Transverse colon (tissue), 4 donors: Measurements from ENCODE around the gene TMPRSS2. TPM values are rescaled to one million over a fixed set of nuclear protein-coding genes. Genes with fewer than 3 reads are reported as not detected.

ENCODE experiments used
- DNase-seq: peaks from one replicate; pipeline ENCODE4 v3.0.0-alpha.2; 2019
- H3K27ac ChIP-seq, 4 donors: fragments of 200-600 bp; sonication (generic); 2 replicates each; pipeline ENCODE4 v1.5.1; 2016 to 2018; ENCODE audit warnings: inconsistent platforms in 4 of 4
- H3K27me3 ChIP-seq: fragments of 200-600 bp; sonication (generic); 2 replicates; pipeline ENCODE4 v1.5.1; 2017; ENCODE audit warnings: inconsistent platforms
- H3K36me3 ChIP-seq, 4 donors: fragments of 200-600 bp; sonication (generic); 2 replicates each; pipeline ENCODE4 v1.5.1; 2017 to 2019; ENCODE audit warnings: inconsistent platforms in 4 of 4
- H3K4me1 ChIP-seq, 4 donors: fragments of 200-600 bp; sonication (generic); 2 replicates each; pipeline ENCODE4 v1.5.1; 2017 to 2020; ENCODE audit warnings: inconsistent platforms in 4 of 4
- H3K4me3 ChIP-seq, 4 donors: fragments of 200-600 bp; sonication (generic); 1 replicate in 1 of 4; 2 replicates in 3 of 4; pipeline versions ENCODE4 v1.5.1 to v1.6.1; 2017 to 2019; ENCODE audit warnings: inconsistent platforms in 4 of 4
- H3K9me3 ChIP-seq, 2 donors: fragments of 200-600 bp; sonication (generic); 2 replicates each; pipeline ENCODE4 v1.5.1; 2017 to 2019; ENCODE audit warnings: inconsistent platforms in 2 of 2
- CTCF ChIP-seq, 5 experiments: fragments of 200-600 bp in 3 of 5; fragments of 450-650 bp in 2 of 5; sonication (generic) in 3 of 5; IDR thresholded peaks; 1 replicate in 2 of 5; 2 replicates in 3 of 5; pipeline ENCODE4 v1.5.1; 2016 to 2017; ENCODE audit warnings: antibody characterized with exemption in 5 of 5, inconsistent platforms in 3 of 5, mild to moderate bottlenecking in 2 of 5, moderate library complexity in 1 of 5
- EP300 ChIP-seq: sonication (generic); formaldehyde crosslinking; IDR thresholded peaks from one replicate; pipeline ENCODE4 v1.6.1; 2017; ENCODE audit warnings: antibody characterized with exemption, low read depth
- POLR2A ChIP-seq: fragments of 450-650 bp; IDR thresholded peaks from one replicate; pipeline ENCODE4 v1.6.1; 2016; ENCODE audit warnings: antibody characterized with exemption, mild to moderate bottlenecking, moderate library complexity
- POLR2AphosphoS5 ChIP-seq, 3 donors: sonication (generic); formaldehyde crosslinking; IDR thresholded peaks; one replicate each; pipeline ENCODE4 v1.6.1; 2016; ENCODE audit warnings: antibody characterized with exemption in 3 of 3
- WGBS, 2 donors: methylation state at CpG; one replicate each; pipeline ENCODE4 v1.1.5; 2018; ENCODE audit warnings: low coverage in 1 of 2; 5-methylcytosine and 5-hydroxymethylcytosine counted together
- in situ Hi-C, 4 donors: fragments of 200-750 bp; cut with MboI; loops; one replicate each; pipeline versions ENCODE4 v1.15.0 to v1.15.1; 2017; ENCODE audit warnings: low sequenced_read_pairs in 3 of 4, low pct_ligation_motif_present in 1 of 4, low pct_unique_long_range_greater_than_20kb in 1 of 4
- intact Hi-C: fragments of 100-400 bp; cut with DNase I; formaldehyde crosslinking; loops from one replicate; pipeline ENCODE4 v1.15.1; 2023; ENCODE audit warnings: low total_unique reads
- total RNA-seq, 4 donors: library from RNA; depleted of rRNA; stranded (reverse); fragments of >200 nt; gene quantifications; one replicate each; pipeline ENCODE4 v1.1.0, GENCODE V29; 2016

The TMPRSS2 gene
- total RNA-seq, 4 donors from 2014 or later: 65.3 to 557 (median 485) TPM

DNA sequence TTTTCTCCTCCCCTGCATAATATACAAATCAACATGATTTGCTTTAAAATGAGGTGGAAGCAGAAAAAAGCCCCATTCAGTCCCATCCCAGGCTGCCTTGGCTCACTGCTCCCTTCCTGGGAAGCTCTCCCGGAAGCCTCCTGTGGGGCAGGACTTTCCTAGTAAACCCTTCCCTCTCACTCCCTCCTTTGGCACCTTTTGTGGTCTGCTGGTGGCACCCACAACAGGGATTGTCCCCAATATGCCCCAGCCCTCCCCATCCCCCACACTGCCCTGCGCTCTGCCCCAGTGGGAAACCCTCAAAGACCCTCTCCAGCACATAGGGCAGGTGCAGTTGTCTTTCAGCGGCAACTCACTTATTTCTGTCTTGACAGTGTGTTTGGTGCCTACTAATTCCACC lies 1.8 kb upstream of the TMPRSS2 start:
- TF ChIP-seq EP300 (no peak), POLR2AphosphoS5 (IDR thresholded peaks at IDR 0.05) (peak in 1 of 3 donors; percentile 33), CTCF (IDR thresholded peaks at IDR 0.05) (no peak), POLR2A (no peak)
- 43 to 69% methylated on average over 1 to 3 of the region's 3 CpGs for WGBS, 2 donors
- no peak for DNase-seq
- peaks cover 40% of the 10 kb centered on the region for H3K27me3 ChIP-seq
- in situ Hi-C loops (no loop called here), intact Hi-C loops (no loop called here)
- H3K4me1 ChIP-seq: peaks cover 0 to 28% (median 13%) of the 10 kb centered on the region in 4 donors
- H3K27ac ChIP-seq: peak overlapping the region; percentile 87 to 94 (median 92)
- no peaks in the 10 kb centered on the region for H3K36me3 ChIP-seq
- H3K4me3 ChIP-seq: no peak overlapping the region
- H3K9me3 ChIP-seq: no peaks in the 10 kb centered on the region

GRCh38 chr21:41509145-41509496 lies 1.2 kb upstream of the TMPRSS2 start:
- whole genome bisulfite sequencing, 2 donors: 0 to 34% methylated on average over 1 to 7 of the region's 7 CpGs
- TF ChIP-seq CTCF (IDR thresholded peaks at IDR 0.05) (peak in 1 of 5 experiments; percentile 40), EP300 (no peak)
- Histone ChIP-seq H3K27me3 (peaks cover 40% of the 10 kb centered on the region), H3K9me3 (no peaks in the 10 kb centered on the region), H3K4me1 (peaks cover 0 to 34% (median 14%) of the 10 kb centered on the region in 4 donors), H3K36me3 (no peaks in the 10 kb centered on the region), H3K27ac (peak overlapping the region; percentile 87 to 94 (median 92)), H3K4me3 (peak overlapping the region in 1 of 4 donors; percentile 61)
- DNase-seq: no peak
- intact Hi-C loops (no loop called here), in situ Hi-C loops (no loop called here)

- intact Hi-C loops: no loop called here
- TF ChIP-seq POLR2A (peak; percentile 74), EP300 (no peak), POLR2AphosphoS5 (IDR thresholded peaks at IDR 0.05) (peak in 2 of 3 donors; percentile 73 to 75), CTCF (IDR thresholded peaks at IDR 0.05) (peak in 1 of 5 experiments; percentile 41)
- no peaks in the 10 kb centered on the region for H3K9me3 ChIP-seq
- DNase-seq: no peak
- 5 to 9% methylated on average over 3 to 25 of the region's 28 CpGs for WGBS, 2 donors
- peaks cover 40% of the 10 kb centered on the region for H3K27me3 ChIP-seq
- peaks cover 0 to 38% (median 14%) of the 10 kb centered on the region in 4 donors for H3K4me1 ChIP-seq
- in situ Hi-C loops: no loop called here
- H3K4me3 ChIP-seq: peak overlapping the region; percentile 13 to 83 (median 60)
- peak overlapping the region; percentile 87 to 94 (median 92) for H3K27ac ChIP-seq
- no peaks in the 10 kb centered on the region for H3K36me3 ChIP-seq
Observed at GRCh38 chr21:41508415-41509144, 622 bp upstream of the TMPRSS2 start.

DNA sequence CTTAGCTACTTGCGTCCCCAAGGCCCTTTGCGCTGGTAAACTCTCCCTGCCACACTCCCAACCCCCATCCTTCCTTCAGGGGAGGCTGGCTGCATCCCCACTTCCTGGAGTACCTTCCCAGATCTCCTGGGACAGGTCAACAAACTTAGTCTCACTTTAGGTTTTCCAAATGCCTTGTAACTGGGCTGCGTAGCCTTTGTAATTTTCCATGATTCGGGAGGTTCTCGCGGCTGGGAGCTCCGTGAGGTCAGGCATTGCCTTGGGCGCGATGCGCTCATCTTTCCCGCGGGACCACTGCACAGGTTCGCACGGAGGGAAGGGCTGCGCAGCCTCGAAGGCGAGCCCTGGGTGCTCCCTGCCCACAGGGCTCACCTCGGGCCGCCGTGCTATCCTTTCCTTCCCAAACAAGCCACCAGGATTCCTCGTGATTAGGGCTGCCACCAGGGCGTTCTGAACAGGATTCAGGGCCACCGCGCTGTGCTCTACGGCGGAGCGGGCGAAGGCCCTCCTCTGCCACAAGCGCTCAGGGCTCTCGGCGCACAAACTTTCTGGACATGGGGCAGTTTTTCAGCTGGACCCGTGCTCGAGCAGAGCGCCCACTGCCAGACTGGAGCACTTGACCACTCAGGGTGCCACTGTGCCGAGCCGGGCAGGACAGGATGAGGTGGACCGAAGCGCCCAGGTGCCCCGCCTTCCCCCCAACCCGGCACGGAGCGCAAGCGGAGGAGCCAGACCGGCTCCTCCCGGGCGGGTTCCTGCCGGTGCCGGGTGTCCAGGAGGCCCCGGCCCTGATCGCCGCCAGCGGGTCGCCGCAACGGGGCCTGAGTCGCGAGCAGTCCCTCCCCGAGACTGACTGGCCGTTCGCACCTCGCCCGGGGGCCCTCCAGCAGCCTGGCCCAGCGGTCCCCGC lies 1.1 kb downstream of the TMPRSS2 start:
- H3K4me1 ChIP-seq: peaks cover 0 to 54% (median 24%) of the 10 kb centered on the region in 4 donors
- H3K27me3 ChIP-seq: peaks cover 40% of the 10 kb centered on the region
- in situ Hi-C loops: no loop called here
- intact Hi-C loops: no loop called here
- peak; percentile 56 for DNase-seq
- TF ChIP-seq EP300: no peak
- TF ChIP-seq POLR2A: peak; percentile 25
- TF ChIP-seq CTCF (IDR thresholded peaks at IDR 0.05): no peak
- TF ChIP-seq POLR2AphosphoS5 (IDR thresholded peaks at IDR 0.05): peak in 2 of 3 donors; percentile 58 to 59
- H3K27ac ChIP-seq: peak overlapping the region; percentile 87 to 94 (median 92)
- peak overlapping the region; percentile 44 to 83 (median 60) for H3K4me3 ChIP-seq
- no peaks in the 10 kb centered on the region for H3K36me3 ChIP-seq
- WGBS, 2 donors: 6% methylated on average over 60 of the region's 64 CpGs; no CpG with 5 or more reads in 1 of the 2 donors
- no peaks in the 10 kb centered on the region for H3K9me3 ChIP-seq
